ENCODE results near the gene SPATS2.

Gene SPATS2

GRCh38 chr12:49327887-49328286 is 39.4 kb upstream of the SPATS2 start:
- no peak overlapping the region for H3K27ac ChIP-seq (ENCODE audit: extremely low read depth, low read depth, low read length)
- peaks cover 36 to 82% of the 10 kb centered on the region in 2 experiments for H3K36me3 ChIP-seq (ENCODE audit: control insufficient read depth in 2 of 2, insufficient read depth in 1 of 2, low read length in 2 of 2)
- peak; percentile 57; the same call in 1 of the 2 replicates for TF ChIP-seq ZNF600 (tag by site-specific recombination; IDR thresholded peaks at IDR 0.05)
- no peak for TF ChIP-seq ZNF843 (tag by site-specific recombination; IDR thresholded peaks at IDR 0.05)
- TF ChIP-seq ZNF544 (tag by site-specific recombination; IDR thresholded peaks at IDR 0.05) = no peak
- no peak for TF ChIP-seq ZNF366 (tag by site-specific recombination; conservative IDR thresholded peaks at IDR 0.05)
- no peak for TF ChIP-seq ZNF24 (tag by site-specific recombination; IDR thresholded peaks at IDR 0.05)
- 0 out of 2 replicates have a peak, but pooled peaks have one; percentile 19 for TF ChIP-seq ZNF362 (tag by site-specific recombination; IDR thresholded peaks at IDR 0.05)
- 0 out of 2 replicates have a peak, but pooled peaks have one; percentile 52 for TF ChIP-seq PRDM1 (tag by site-specific recombination; IDR thresholded peaks at IDR 0.05)
- TF ChIP-seq ZNF776 (tag by site-specific recombination; IDR thresholded peaks at IDR 0.05; ENCODE audit: borderline replicate concordance) = no peak
- ChIA-PET POLR2A (no interaction called here), CTCF (interaction anchor here (0.6 to 1.0 kb wide), 3 partner anchors 9 to 31 kb away, joined by 3 to 4 read pairs (median 4); partner anchors contain the start of gene C1QL4)
- no peak overlapping the region for H3K4me3 ChIP-seq (ENCODE audit: low read depth, low read length)
- H3K4me1 ChIP-seq (ENCODE audit: control insufficient read depth, insufficient read depth, low read length) = peaks cover 9% of the 10 kb centered on the region; the same call in 1 of the 2 replicates
- H3K9me3 ChIP-seq (ENCODE audit: control insufficient read depth, insufficient read depth, low read depth, low read length) = no peaks in the 10 kb centered on the region

GRCh38 chr12:49328816-49329215 is 38.4 kb upstream of the SPATS2 start:
- H3K4me3 ChIP-seq (ENCODE audit: low read depth, low read length) = no peak overlapping the region
- peaks cover 8% of the 10 kb centered on the region; the same call in 1 of the 2 replicates for H3K4me1 ChIP-seq (ENCODE audit: control insufficient read depth, insufficient read depth, low read length)
- CTCF ChIA-PET = interaction anchor here (0.6 to 11.4 kb wide), 6 partner anchors 8 to 36 kb away, joined by 3 to 185 read pairs (median 4); partner anchors contain the start of genes C1QL4 and PRPH
- TF ChIP-seq ZNF501 (tag by site-specific recombination; IDR thresholded peaks at IDR 0.05) = no peak
- 0 out of 2 replicates have a peak, but pooled peaks have one; percentile 17 for TF ChIP-seq ZNF600 (tag by site-specific recombination; IDR thresholded peaks at IDR 0.05)
- H3K9me3 ChIP-seq (ENCODE audit: control insufficient read depth, insufficient read depth, low read depth, low read length) = no peaks in the 10 kb centered on the region
- POLR2A ChIA-PET = no interaction called here
- H3K27ac ChIP-seq (ENCODE audit: extremely low read depth, low read depth, low read length) = no peak overlapping the region
- peaks cover 36 to 80% of the 10 kb centered on the region in 2 experiments for H3K36me3 ChIP-seq (ENCODE audit: control insufficient read depth in 2 of 2, insufficient read depth in 1 of 2, low read length in 2 of 2)

GRCh38 chr12:49330032-49330619 is 37.1 kb upstream of the SPATS2 start:
- Histone ChIP-seq H3K9me3 (ENCODE audit: control insufficient read depth, insufficient read depth, low read depth, low read length) (no peaks in the 10 kb centered on the region), H3K4me3 (ENCODE audit: low read depth, low read length) (no peak overlapping the region), H3K36me3 (ENCODE audit: control insufficient read depth in 2 of 2, insufficient read depth in 1 of 2, low read length in 2 of 2) (peaks cover 25 to 71% of the 10 kb centered on the region in 2 experiments), H3K27ac (ENCODE audit: extremely low read depth, low read depth, low read length) (no peak overlapping the region), H3K4me1 (ENCODE audit: control insufficient read depth, insufficient read depth, low read length) (peaks cover 5% of the 10 kb centered on the region; the same call in 1 of the 2 replicates)
- POLR2A ChIA-PET = interaction anchor here (0.9 to 2.3 kb wide), 3 partner anchors 17 to 38 kb away, joined by 3 to 14 read pairs (median 4); no protein-coding TSS in a partner anchor
- TF ChIP-seq ZNF169 (tag by site-specific recombination; IDR thresholded peaks at IDR 0.05) (no peak), ZBTB6 (tag by site-specific recombination; IDR thresholded peaks at IDR 0.05) (peak; percentile 32; the same call in 1 of the 2 replicates), ZIC2 (tag by site-specific recombination; IDR thresholded peaks at IDR 0.05) (0 out of 2 replicates have a peak, but pooled peaks have one; percentile 6)
- CTCF ChIA-PET = interaction anchor here (0.6 to 11.4 kb wide), 11 partner anchors 12 to 327 kb away, joined by 3 to 185 read pairs (median 15); partner anchors contain the start of genes DNAJC22 and PRPH

GRCh38 chr12:49330631-49331379 is 36.5 kb upstream of the SPATS2 start:
- peak; percentile 11 for TF ChIP-seq ZBTB26 (tag by site-specific recombination; optimal IDR thresholded peaks at IDR 0.05)
- TF ChIP-seq ZNF449 (tag by site-specific recombination; IDR thresholded peaks at IDR 0.05) = no peak
- TF ChIP-seq GLIS2 (tag by site-specific recombination; IDR thresholded peaks at IDR 0.05) = peak; percentile 19; the same call in 1 of the 2 replicates
- no peak for TF ChIP-seq ZNF24 (tag by site-specific recombination; IDR thresholded peaks at IDR 0.05)
- peak; percentile 87 for TF ChIP-seq KLF17 (tag by site-specific recombination; IDR thresholded peaks at IDR 0.05)
- Histone ChIP-seq H3K4me1 (ENCODE audit: control insufficient read depth, insufficient read depth, low read length) (peaks cover 5% of the 10 kb centered on the region; the same call in 1 of the 2 replicates), H3K4me3 (ENCODE audit: low read depth, low read length) (no peak overlapping the region), H3K36me3 (ENCODE audit: control insufficient read depth in 2 of 2, insufficient read depth in 1 of 2, low read length in 2 of 2) (peaks cover 23 to 64% of the 10 kb centered on the region in 2 experiments), H3K9me3 (ENCODE audit: control insufficient read depth, insufficient read depth, low read depth, low read length) (no peaks in the 10 kb centered on the region), H3K27ac (ENCODE audit: extremely low read depth, low read depth, low read length) (no peak overlapping the region)
- CTCF ChIA-PET = interaction anchor here (0.5 to 11.4 kb wide), 33 partner anchors 9 to 496 kb away, joined by 3 to 185 read pairs (median 5); partner anchors contain the start of genes DNAJC22, PRPH, SPATS2 and TROAP
- POLR2A ChIA-PET = interaction anchor here (0.6 to 8.2 kb wide), 13 partner anchors 8 to 42 kb away, joined by 3 to 82 read pairs (median 5); partner anchors contain the start of genes SPATS2 and TROAP
